ENCODE data around the gene ANKDD1B. TPM values are rescaled to one million over a fixed set of nuclear protein-coding genes. Genes with fewer than 3 reads are reported as not detected.

Gene ANKDD1B
- total and polyA plus RNA-seq, 9 of the 15 experiments (the other 6 are each of a cell fraction or from before 2014, with no cell fraction given): 0.04 to 0.29 (median 0.18) TPM; not detected in 1

- TF ChIP-seq ZNF655 (CRISPR knock-in tag; IDR thresholded peaks at IDR 0.05) (no peak), MLX (CRISPR knock-in tag; conservative IDR thresholded peaks at IDR 0.05) (no peak), ATF1 (CRISPR knock-in tag; IDR thresholded peaks at IDR 0.05) (peak; percentile 57; the same call in 1 of the 2 replicates), ATF1 (tag; IDR thresholded peaks at IDR 0.05) (peak; percentile 92), RBM34 (IDR thresholded peaks at IDR 0.05; ENCODE audit: borderline replicate concordance, insufficient read depth, low read length) (no peak), KDM1A (IDR thresholded peaks at IDR 0.05) (peak in 1 of 2 experiments; percentile 36; a peak in 1 of 4 replicates), ZNF224 (CRISPR knock-in tag; IDR thresholded peaks at IDR 0.05) (peak; percentile 32; the same call in 1 of the 2 replicates), FOXP1 (CRISPR knock-in tag; IDR thresholded peaks at IDR 0.05) (no peak), ZNF324 (CRISPR knock-in tag; IDR thresholded peaks at IDR 0.05) (no peak), PTTG1 (tag; IDR thresholded peaks at IDR 0.05; ENCODE audit: low read depth) (no peak), TSC22D4 (tag; IDR thresholded peaks at IDR 0.05) (no peak), RREB1 (CRISPR knock-in tag; IDR thresholded peaks at IDR 0.05) (no peak), PHF8 (IDR thresholded peaks at IDR 0.05; ENCODE audit: borderline replicate concordance, low read length) (peak; percentile 99), ZNF24 (IDR thresholded peaks at IDR 0.05) (no peak), MTA2 (IDR thresholded peaks at IDR 0.05; ENCODE audit: low read depth) (no peak), PHB2 (IDR thresholded peaks at IDR 0.05; ENCODE audit: low read depth) (no peak; the same call in 1 of the 2 replicates), TBP (optimal IDR thresholded peaks at IDR 0.05; ENCODE audit: low read depth, low read length) (peak; percentile 86), SMAD3 (CRISPR knock-in tag; conservative IDR thresholded peaks at IDR 0.05) (no peak), ZNF175 (CRISPR knock-in tag; IDR thresholded peaks at IDR 0.05; ENCODE audit: low read depth) (no peak), ADNP (tag; IDR thresholded peaks at IDR 0.05) (no peak), MAFF (IDR thresholded peaks at IDR 0.05; ENCODE audit: low read length) (peak; percentile 41), MAX (CRISPR knock-in tag; IDR thresholded peaks at IDR 0.05) (no peak; the same call in none of the 2 replicates)
Measured at GRCh38 chr5:75717082-75717922, 106.0 kb downstream of the ANKDD1B start, which contains the start of gene POC5 (continued).

Measured in K562 (cell line).